ENCODE results near the gene LIPC.

- TF ChIP-seq CTCF (IDR thresholded peaks at IDR 0.05; ENCODE audit: low read depth, low read length) = no peak
- no peak for TF ChIP-seq POLR2A (IDR thresholded peaks at IDR 0.05; ENCODE audit: extremely low read depth, insufficient read length)
- TF ChIP-seq MYC (IDR thresholded peaks at IDR 0.05; ENCODE audit: low read depth, low read length) = no peak
- no peak for TF ChIP-seq MAX (IDR thresholded peaks at IDR 0.05; ENCODE audit: low read depth, low read length)
Measured at GRCh38 chr15:58441376-58442070, 9.7 kb downstream of the LIPC start.
